DOHH2 (cell line): ENCODE measurements around the gene ASIC1.

Experiments used
- H3F3A ChIP-seq: fragments of 200-600 bp; sonication (generic), shearing (Covaris generic); 2 replicates; pipeline ENCODE4 v1.6.0; 2016; ENCODE audit warnings: antibody characterized with exemption, mild to moderate bottlenecking; ENCODE audit not compliant: control insufficient read depth, insufficient read depth
- H3K27ac ChIP-seq: fragments of 200-600 bp; sonication (generic); 2 replicates; pipeline ENCODE4 v1.5.1; 2014; ENCODE audit warnings: low read depth, mild to moderate bottlenecking, low read length, moderate library complexity
- H3K27me3 ChIP-seq: fragments of 200-600 bp; sonication (generic); 2 replicates; pipeline ENCODE4 v1.6.1; 2014; ENCODE audit warnings: mild to moderate bottlenecking, low read length, mixed read lengths; ENCODE audit not compliant: control insufficient read depth
- H3K36me3 ChIP-seq: fragments of 200-600 bp; sonication (generic); 2 replicates; pipeline ENCODE4 v1.6.1; 2014; ENCODE audit warnings: mild to moderate bottlenecking, low read length, moderate library complexity, mixed read lengths; ENCODE audit not compliant: control insufficient read depth
- H3K4me1 ChIP-seq: fragments of 200-600 bp; sonication (generic); 2 replicates; pipeline ENCODE4 v1.6.1; 2014; ENCODE audit warnings: mild to moderate bottlenecking, low read length, mixed read lengths; ENCODE audit not compliant: control insufficient read depth
- H3K4me2 ChIP-seq: fragments of 200-600 bp; sonication (generic); 2 replicates; pipeline ENCODE4 v1.6.0; 2014; ENCODE audit warnings: mild to moderate bottlenecking, low read length, moderate library complexity
- H3K4me3 ChIP-seq: fragments of 200-600 bp; sonication (generic); 2 replicates; pipeline ENCODE4 v1.5.1; 2014; ENCODE audit warnings: mild to moderate bottlenecking, low read length, mixed read lengths
- H3K79me2 ChIP-seq: fragments of 200-600 bp; sonication (generic); 2 replicates; pipeline ENCODE4 v1.6.1; 2014; ENCODE audit warnings: mild to moderate bottlenecking, low read length, mixed read lengths; ENCODE audit not compliant: control insufficient read depth
- H3K9me2 ChIP-seq: fragments of 200-600 bp; sonication (generic); replicated peaks from 2 replicates; pipeline ENCODE4 v1.6.1; 2014; ENCODE audit warnings: mild to moderate bottlenecking, low read length, mixed read lengths; ENCODE audit not compliant: control insufficient read depth
- H3K9me3 ChIP-seq: fragments of 200-600 bp; sonication (generic); 2 replicates; pipeline ENCODE4 v1.6.1; 2014; ENCODE audit warnings: antibody characterized with exemption, low read length, mixed read lengths; ENCODE audit not compliant: control insufficient read depth, insufficient read depth
- H4K20me1 ChIP-seq: fragments of 200-600 bp; sonication (generic); 2 replicates; pipeline ENCODE4 v1.6.0; 2014; ENCODE audit warnings: low read depth, mild to moderate bottlenecking, antibody characterized with exemption, low read length, moderate library complexity; ENCODE audit not compliant: control insufficient read depth, insufficient read depth
- CTCF ChIP-seq: fragments of 200-600 bp; sonication (generic); IDR thresholded peaks from one replicate; pipeline ENCODE4 v1.5.1; 2014; ENCODE audit warnings: antibody characterized with exemption, mild to moderate bottlenecking, low read depth, low read length; ENCODE audit not compliant: poor library complexity, severe bottlenecking
- EZH2phosphoT487 ChIP-seq: fragments of 200-600 bp; sonication (generic); IDR thresholded peaks from 2 replicates; pipeline ENCODE4 v1.6.1; 2017; ENCODE audit warnings: borderline replicate concordance, mild to moderate bottlenecking, antibody characterized with exemption, low read length, moderate library complexity, mixed read lengths

The ASIC1 gene

GRCh38 chr12:50038336-50038735 lies 19.1 kb upstream of the ASIC1 start:
- Histone ChIP-seq H3K4me1 (peaks cover 7% of the 10 kb centered on the region), H3K9me2 (no peaks in the 10 kb centered on the region), H3F3A (peaks cover 2% of the 10 kb centered on the region; the same call in 1 of the 2 replicates), H3K4me2 (no peak overlapping the region), H3K4me3 (no peak overlapping the region), H3K79me2 (no peaks in the 10 kb centered on the region), H4K20me1 (no peaks in the 10 kb centered on the region), H3K9me3 (no peaks in the 10 kb centered on the region), H3K36me3 (no peaks in the 10 kb centered on the region), H3K27ac (no peak overlapping the region), H3K27me3 (peaks cover 6% of the 10 kb centered on the region; the same call in 1 of the 2 replicates)
- TF ChIP-seq EZH2phosphoT487, result no peak
- TF ChIP-seq CTCF, result no peak

GRCh38 chr12:50039151-50039835 lies 18.1 kb upstream of the ASIC1 start:
- H3K9me3 ChIP-seq, result no peaks in the 10 kb centered on the region
- no peaks in the 10 kb centered on the region for H3K79me2 ChIP-seq
- H3K4me1 ChIP-seq, result no peaks in the 10 kb centered on the region
- peaks cover 6% of the 10 kb centered on the region; the same call in 1 of the 2 replicates for H3K27me3 ChIP-seq
- no peak overlapping the region for H3K27ac ChIP-seq
- H3K4me3 ChIP-seq, result no peak overlapping the region
- H4K20me1 ChIP-seq, result no peaks in the 10 kb centered on the region
- no peaks in the 10 kb centered on the region for H3K9me2 ChIP-seq
- TF ChIP-seq EZH2phosphoT487 (no peak), CTCF (peak; percentile 88)
- no peak overlapping the region for H3K4me2 ChIP-seq
- no peaks in the 10 kb centered on the region for H3K36me3 ChIP-seq
- peaks cover 2% of the 10 kb centered on the region; the same call in 1 of the 2 replicates for H3F3A ChIP-seq

- no peak overlapping the region for H3K4me2 ChIP-seq
- H3K27me3 ChIP-seq, result peaks cover 6% of the 10 kb centered on the region; the same call in 1 of the 2 replicates
- H3K27ac ChIP-seq, result no peak overlapping the region
- no peaks in the 10 kb centered on the region for H3K9me2 ChIP-seq
- no peaks in the 10 kb centered on the region for H4K20me1 ChIP-seq
- H3K79me2 ChIP-seq, result no peaks in the 10 kb centered on the region
- H3K36me3 ChIP-seq, result no peaks in the 10 kb centered on the region
- H3F3A ChIP-seq, result no peaks in the 10 kb centered on the region
- TF ChIP-seq CTCF, result no peak
- no peaks in the 10 kb centered on the region for H3K9me3 ChIP-seq
- no peak overlapping the region for H3K4me3 ChIP-seq
- no peaks in the 10 kb centered on the region for H3K4me1 ChIP-seq
These were observed 16.7 kb upstream of the ASIC1 start for GRCh38 chr12:50040657-50041056.
